NCI-H2196 (cell line): Measurements from ENCODE around the gene KRTAP3-2.

Source experiments
- DNase-seq: peaks from one replicate; lab custom pipeline; 2025; ENCODE audit not compliant: unreplicated experiment; lab: John Stamatoyannopoulos, UW

KRTAP3-2 gene

DNA sequence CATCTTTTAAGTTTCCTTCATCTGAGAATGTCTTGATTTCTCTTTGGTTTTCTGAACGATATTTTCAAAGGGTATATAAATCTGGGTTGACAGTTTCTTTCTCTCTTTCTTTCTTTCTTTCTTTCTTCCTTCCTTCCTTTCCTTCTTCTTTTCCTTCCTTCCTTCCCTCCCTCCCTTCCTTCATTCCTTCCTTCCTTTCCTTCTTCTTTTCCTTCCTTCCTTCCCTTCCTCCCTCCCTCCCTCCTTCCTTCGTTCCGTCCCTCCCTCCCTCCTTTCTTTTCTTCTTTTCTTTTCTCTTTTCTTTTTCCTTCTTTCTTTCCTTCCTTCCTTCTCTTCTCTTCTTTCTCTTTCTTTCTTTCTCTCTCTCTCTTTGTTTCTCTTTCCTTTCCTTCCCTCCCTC is 25.3 kb downstream of the KRTAP3-2 start:
- no peak for DNase-seq

DNA sequence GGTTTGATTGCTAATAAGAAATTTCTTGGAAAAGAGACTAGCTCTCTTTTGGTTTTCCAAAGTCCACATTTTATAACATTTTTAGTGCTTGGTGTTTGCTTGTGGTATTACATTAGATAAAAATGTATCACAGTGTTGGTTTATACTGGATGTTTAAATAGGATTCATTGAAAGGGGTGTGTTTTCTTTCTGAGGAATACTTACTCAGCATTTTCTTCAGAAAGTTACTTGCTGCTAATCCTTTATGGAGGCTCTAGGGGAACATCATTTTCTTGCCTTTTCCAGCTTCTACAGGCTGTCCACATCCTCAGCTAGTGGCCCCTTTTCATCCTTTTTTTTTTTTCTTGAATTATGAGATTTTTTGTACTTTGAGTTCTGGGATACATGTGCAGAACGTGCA is 32.1 kb downstream of the KRTAP3-2 start:
- no peak for DNase-seq

DNA sequence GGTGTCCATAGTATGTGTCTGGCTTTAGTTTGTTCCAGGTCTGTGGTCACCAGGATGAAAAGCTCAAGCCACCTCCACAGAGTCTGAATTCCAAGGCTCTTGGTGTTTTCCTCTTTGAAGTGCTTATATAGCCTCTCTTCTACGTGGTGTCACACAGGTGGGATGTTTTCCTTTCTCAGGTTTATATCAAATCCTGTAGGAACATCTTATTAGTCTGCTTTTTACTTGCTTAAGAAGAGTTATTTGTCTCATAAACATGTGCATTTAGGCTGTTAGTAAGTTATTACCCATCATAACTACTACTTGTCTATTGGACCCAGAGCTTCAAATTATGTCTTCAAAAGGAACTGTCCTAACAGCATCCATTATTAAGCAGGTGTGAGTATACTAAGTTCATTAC is 32.9 kb downstream of the KRTAP3-2 start, which contains the start of gene KRT39:
TSS of gene KRT39 (minus strand) at position 101 of the 400 bp plus-strand sequence. CDS start at position 9, 92 bp downstream.
- no peak for DNase-seq

DNA sequence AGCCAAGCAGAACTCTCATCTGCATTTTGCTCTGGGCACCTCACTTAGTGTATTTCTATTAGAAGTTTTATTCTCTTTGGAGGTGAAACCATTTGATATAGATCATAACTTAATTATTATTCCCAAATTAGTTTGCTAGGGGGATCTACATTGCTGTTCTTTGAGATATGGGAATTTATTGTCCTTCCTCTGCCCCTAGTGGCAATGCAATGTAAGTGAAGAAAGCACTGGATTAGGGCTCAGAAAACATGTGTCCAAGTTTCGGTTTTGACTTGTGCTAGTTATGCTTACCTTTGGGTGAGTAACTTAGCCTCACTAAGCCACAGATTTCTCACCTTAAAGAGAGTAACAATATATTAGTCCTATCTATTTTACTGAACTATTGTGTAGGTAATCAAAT is 35.9 kb downstream of the KRTAP3-2 start:
- no peak for DNase-seq

DNA sequence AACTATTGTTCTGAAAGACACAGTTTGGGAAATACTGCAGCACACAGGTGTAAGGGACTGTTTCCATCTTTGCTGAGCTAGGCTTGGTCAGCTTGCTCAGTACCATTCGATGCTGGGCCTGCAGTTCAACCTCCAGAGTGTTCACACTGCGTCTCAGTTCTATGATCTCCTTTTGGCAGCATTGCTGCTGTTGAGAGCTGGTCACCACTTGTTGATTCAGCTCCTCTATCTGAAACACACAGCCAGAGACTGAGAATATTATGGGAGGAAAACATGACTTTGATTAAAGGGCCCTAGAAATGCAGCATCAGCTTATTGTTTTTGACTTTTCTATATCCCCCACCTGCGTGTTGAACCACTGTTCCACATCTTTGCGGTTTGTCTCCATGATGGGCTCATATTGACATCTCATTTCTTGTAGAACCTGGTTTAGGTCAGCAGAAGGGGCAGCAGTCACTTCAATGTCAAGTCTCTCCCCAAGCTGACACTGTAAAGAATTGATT is 37.6 kb downstream of the KRTAP3-2 start:
- no peak for DNase-seq

DNA sequence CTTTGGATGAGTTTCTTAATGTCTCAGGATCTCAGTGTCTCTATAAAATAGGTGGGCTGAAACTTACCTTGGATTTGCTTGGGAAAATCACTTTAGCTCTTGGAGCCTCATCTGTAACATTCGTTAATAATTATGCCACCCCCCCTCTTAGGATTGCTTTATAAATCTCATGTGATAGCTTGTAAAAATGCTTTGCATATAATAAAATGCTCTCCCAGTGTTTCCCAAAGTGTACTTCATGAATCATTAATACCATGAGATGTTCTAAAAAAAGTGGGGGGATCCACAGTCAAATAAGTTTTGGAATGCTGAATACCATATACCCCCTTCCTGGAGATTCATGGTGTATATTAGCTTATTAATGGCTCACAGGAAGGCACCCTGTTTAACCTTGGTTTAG is 38.1 kb downstream of the KRTAP3-2 start:
- no peak for DNase-seq

DNA sequence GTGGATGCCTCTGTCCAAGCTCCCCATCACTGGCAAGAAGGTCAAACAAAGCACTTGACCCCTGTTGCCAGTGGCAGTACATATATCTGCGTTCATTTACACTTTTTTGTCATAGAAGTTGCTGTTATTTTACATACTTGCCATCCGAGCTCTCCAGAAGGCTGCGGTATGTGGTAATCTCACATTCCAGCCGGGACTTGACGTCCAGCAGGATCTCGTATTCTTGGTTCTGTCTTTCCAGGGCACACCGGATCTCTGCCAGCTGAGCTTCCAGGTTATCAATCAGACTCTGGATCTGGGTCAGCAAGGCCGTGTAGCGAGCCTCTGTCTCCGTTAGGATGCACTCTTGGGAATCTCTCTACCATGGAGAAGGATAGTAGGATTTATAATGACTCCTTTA is 39.6 kb downstream of the KRTAP3-2 start:
- DNase-seq: no peak

DNA sequence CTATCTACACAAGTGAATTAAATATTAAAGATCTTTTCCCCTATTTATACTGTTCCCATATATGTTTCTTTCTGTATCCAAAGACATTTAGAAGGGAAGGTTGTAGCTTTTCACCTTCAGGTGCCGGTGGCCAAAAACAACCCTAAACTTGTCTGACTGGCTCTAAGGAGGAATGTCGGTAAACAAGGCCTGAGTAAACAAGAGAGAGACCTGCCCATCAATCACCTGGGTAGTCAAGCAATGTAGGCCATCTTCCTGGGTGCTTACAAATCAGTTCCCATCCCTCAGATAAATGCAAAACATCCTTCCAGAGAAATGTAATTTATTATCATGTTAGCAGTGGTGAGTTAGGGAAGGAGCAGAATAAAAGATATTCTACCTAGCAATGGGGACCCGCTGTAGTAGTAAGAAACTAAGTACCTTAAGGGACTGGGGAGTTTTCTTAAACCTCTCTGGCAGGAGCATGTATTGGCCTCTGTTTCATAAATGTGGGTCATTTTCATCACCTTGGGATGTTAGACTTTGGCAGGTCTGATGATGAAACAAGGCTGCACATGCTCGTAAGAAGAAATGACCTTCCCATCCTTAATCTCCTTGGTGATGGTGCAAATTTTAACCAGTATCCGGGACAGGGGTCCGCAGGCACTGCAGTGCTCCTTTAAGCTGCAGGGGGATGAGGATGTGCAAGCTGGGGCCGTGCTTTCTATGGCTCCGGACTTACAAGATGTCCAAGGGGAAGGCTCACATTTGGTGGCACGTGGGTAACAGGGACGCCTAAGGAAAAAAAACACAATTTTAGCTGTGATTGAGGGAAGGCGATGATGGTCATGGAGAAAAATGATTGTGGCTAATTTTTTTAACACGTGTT is 41.4 kb downstream of the KRTAP3-2 start:
- DNase-seq: no peak

DNA sequence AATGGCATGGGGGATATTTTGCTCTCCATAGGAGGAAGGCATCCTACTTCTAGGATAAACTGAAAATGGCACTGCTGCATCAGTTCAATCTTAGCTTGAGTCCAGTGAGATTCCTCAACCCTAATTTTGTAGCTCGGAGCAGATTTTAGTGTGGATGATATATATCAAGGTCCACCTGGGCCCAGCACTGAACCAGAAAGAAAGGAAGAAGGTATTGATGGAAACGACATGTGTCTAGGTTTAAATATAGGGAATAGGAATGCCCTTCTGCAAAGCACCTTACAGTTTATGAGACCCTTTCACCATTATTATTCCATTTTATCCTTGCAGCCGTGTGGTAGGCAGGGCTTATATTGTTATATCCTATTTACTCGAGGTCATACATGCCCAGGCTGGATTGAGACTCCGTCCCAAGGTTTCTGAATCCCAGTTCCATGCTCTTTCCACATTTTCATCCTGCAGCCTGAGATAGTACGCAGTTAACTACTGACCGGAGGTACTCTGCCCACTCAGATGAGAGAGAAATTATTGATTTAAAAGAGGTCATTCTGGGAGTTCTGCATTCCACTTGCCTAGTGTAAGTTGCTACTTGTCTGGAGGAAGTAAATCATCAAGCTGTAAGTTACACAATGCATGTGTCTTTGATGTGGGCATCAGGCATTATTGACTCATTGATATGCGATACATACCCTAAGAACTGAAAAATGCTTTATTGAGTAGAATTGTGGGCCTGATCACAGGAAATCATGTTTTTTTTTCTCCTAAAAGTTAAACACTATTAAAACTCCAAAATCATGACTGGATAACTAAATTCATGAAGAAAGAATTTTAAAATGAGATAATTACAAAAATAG is 43.1 kb downstream of the KRTAP3-2 start:
- no peak for DNase-seq

DNA sequence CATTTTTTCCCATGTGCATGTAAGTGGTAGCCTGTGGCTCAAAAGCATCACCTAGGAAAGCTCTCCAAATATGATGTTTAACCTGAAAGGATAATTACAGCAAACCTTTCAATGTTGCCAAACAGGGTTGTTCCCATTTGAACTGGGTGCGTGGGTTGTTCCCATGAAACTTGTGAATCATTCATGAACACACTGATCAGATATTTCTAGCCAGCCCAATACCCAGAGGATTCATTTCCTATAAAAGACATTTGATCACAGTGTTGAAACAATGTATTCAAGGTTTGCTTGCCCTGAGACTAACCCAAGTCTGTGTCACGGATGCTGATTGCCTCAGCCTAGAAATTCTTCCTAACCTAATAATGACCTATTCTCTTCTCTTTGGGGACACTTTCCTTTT is 45.8 kb downstream of the KRTAP3-2 start:
- no peak for DNase-seq

DNA sequence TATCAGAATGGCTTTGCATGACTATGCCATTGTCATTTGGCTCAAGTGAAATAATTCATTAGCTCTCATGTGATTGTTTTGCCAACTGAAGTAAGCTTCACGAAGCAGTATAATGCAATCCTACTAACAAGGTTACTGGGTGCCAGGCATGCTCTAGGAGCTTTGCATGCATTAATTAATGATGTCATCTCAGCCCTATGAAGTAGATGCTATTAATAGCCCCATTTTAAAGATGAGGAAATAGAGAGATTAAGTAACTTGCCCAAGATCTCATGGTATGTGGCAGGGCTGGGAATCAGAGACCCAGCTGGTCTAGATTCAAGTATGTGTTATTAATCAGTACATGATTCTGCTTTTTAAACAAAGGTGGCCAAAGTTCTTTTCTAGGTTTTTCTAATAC is 47.0 kb downstream of the KRTAP3-2 start:
- DNase-seq: no peak

DNA sequence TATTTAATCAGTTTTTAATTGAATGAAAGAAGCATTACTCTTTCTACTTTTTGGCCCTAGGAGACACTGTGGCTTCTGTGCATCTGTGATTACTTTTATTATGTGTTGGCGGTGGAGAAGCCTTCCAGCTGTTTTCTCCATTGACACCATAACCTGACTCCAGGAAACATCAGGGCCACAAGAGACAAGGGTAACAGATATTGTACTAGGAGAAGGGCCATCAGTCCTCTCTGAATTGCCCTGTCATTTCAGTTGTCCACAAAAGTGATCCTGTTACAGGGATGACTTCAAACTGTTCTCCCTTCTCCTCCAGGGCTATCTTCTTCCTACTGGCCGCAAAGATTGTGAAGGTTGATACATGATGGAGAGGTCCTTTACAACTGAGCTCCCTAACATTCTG is 47.6 kb downstream of the KRTAP3-2 start:
- no peak for DNase-seq

DNA sequence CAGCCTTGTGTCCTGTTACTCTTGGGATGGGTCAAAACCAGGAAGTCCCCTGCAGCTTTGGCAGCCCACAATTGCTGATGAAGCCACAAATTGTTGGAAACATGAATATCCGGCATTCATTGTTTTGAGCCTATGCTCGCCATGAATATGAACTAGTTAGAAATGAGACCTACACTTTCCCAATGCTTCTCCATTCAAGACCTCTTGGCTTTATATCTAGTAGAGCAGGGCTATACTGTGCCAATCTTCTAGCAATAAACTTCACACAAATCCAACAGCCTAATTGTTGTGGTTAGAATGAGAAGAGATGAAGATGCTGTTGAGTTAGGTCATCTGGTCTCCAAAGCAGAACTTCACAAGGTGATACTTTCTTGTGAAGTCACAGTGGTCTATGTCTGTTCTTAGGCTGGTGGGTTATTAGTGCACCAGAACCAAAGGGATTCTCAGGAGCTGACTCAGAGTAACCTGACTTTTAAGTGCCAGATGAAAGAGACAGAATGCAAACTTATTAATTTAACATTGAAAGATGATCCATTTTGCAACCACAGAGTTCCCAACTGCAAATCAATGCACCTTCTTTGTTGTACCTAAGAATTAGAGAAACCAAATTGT is 48.6 kb downstream of the KRTAP3-2 start:
- DNase-seq: no peak

DNA sequence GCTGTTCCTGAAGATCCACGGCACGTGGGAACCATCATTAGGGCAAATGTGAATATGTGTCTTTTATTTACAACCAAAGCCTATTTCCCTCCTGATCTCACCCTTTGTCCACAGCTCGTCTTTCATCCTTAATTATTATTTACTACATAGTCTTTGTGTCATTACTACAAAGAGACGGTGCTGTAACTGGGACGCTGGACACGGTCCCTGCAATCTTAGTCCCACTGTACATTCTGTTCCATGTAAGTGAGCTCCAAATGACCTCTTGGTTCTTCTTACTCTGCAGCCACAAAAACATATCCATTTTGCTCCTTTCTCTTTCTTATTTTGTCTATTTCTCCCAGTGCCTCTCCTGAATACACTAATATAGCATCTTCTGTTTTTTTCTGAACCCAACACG is 49.5 kb downstream of the KRTAP3-2 start:
- DNase-seq: no peak

DNA sequence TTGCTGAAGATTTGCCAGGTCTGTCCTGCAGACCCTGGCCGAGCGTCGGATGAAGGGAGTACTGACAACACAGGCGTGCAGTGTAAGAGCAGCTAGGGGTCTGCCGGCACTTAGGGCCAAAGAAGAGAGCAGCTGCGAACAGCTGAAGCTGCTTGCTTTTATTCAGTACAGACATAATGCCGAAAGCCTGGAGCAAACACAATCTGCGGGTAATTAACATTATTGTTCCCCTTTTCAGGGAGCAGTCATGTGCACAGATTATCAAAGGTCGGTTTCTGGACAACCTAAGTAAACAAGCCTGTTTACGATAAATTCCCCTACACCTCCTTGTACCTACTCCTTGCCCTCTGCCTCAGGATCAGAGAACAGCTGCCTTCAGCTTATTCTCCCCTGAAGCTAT is 50.3 kb downstream of the KRTAP3-2 start:
- no peak for DNase-seq
